Measurements from ENCODE around the gene EIF3A.
"Not testable (repeated sequence)": the region's sequence is repeated elsewhere in the genome, so short reads cannot be mapped to it uniquely, and the experiment has no call there.

EIF3A gene

GRCh38 chr10:119101366-119102098 lies 20.9 kb upstream of the EIF3A start:
- DNase-seq, result no peak

- DNase-seq, result no peak
Measured at GRCh38 chr10:119100434-119101238, 20.0 kb upstream of the EIF3A start.

- no peak for DNase-seq
Measured at GRCh38 chr10:119098576-119098975, 18.0 kb upstream of the EIF3A start.

GRCh38 chr10:119096641-119097415 lies 16.2 kb upstream of the EIF3A start:
- DNase-seq, result not testable (repeated sequence)

- no peak for DNase-seq
Measured at GRCh38 chr10:119095640-119096039, 15.0 kb upstream of the EIF3A start.

GRCh38 chr10:119090968-119091367 lies 10.4 kb upstream of the EIF3A start:
- DNase-seq, result peak; percentile 66

- no peak for DNase-seq
Measured at GRCh38 chr10:119090026-119090795, 9.6 kb upstream of the EIF3A start.

GRCh38 chr10:119087271-119087882 lies 6.8 kb upstream of the EIF3A start:
- DNase-seq, result no peak

GRCh38 chr10:119084896-119085295 lies 4.3 kb upstream of the EIF3A start:
- no peak for DNase-seq

GRCh38 chr10:119079599-119080520 lies 757 bp downstream of the EIF3A start:
- peak; percentile 77 for DNase-seq

- DNase-seq, result no peak
Measured at GRCh38 chr10:119078422-119079179, 2.0 kb downstream of the EIF3A start.

GRCh38 chr10:119073584-119073983 lies 7.0 kb downstream of the EIF3A start:
- no peak for DNase-seq

- no peak for DNase-seq
Measured at GRCh38 chr10:119070395-119071165, 10.0 kb downstream of the EIF3A start.

GRCh38 chr10:119061926-119062325 lies 18.7 kb downstream of the EIF3A start:
- no peak for DNase-seq

GRCh38 chr10:119061352-119061751 lies 19.3 kb downstream of the EIF3A start:
- no peak for DNase-seq

- DNase-seq, result no peak
Measured at GRCh38 chr10:119060107-119060506, 20.5 kb downstream of the EIF3A start.

GRCh38 chr10:119059557-119059956 lies 21.1 kb downstream of the EIF3A start:
- no peak for DNase-seq

GRCh38 chr10:119058010-119058409 lies 22.6 kb downstream of the EIF3A start:
- DNase-seq, result no peak

- no peak for DNase-seq
Measured at GRCh38 chr10:119055472-119055871, 25.1 kb downstream of the EIF3A start.
